Forelimb muscle (tissue), 1 donor: ENCODE results near the gene SPDYE2B. TPM values are rescaled to one million over a fixed set of nuclear protein-coding genes. Genes with fewer than 3 reads are reported as not detected.
"Not testable (repeated sequence)": the region's sequence is repeated elsewhere in the genome, so short reads cannot be mapped to it uniquely, and the experiment has no call there.

Experiments
- DNase-seq: peaks from one replicate; pipeline ENCODE4 v3.0.0-alpha.2; 2013; ENCODE audit warnings: low read depth
- polyA plus RNA-seq: library from polyadenylated mRNA; unstranded; fragments of 120-200 nt; gene quantifications from one replicate; pipeline ENCODE4 v1.2.1, GENCODE V29; 2013; ENCODE audit not compliant: insufficient read length

Gene SPDYE2B
- polyA plus RNA-seq, 1 donor = 2.7 TPM

DNA sequence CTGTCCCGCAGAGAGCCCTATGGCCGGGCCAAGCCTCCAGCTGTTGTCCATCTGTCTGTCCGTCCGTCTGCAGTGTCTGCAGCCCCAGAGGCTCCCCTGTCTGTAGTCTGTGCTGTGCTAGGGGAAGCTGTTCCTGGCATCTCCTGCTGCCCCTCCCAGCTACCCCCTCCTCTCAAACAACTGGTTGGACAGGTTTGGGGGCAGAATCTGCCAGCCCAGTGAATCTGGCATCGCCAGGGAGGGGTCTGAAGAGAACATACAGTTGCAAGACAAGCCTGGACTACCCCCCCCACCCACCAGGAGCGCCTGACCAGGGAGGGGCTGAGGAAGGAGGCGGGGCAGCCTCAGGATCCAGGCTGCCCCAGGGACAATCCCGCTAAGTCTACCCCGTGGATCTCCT is 7.4 kb upstream of the SPDYE2B start, which contains the start of gene UPK3BL1:
Gene UPK3BL1 (minus strand): TSS at position 101 of the 400 bp plus-strand sequence. CDS start 50 bp downstream, at position 51.
- not testable (repeated sequence) for DNase-seq

DNA sequence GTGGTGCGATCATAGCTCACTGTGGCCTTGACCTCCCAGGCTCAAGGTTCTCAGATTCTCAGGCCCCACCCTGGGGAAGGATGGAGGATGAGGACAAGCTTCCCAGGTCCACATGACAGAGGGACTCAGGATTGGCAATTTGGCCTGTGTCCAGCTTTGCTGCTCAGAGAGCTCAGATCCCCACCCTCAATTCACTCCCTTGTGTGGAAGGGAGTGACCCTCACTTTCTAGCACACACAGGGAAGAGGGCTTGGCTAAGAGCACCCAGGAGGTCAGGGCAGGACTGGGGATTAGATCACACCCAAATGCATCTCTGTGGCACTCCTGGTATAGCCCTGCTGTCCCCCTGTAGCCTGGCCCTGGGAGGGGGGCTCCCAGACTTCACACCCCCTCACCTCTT is 6.7 kb upstream of the SPDYE2B start:
- DNase-seq = not testable (repeated sequence)

DNA sequence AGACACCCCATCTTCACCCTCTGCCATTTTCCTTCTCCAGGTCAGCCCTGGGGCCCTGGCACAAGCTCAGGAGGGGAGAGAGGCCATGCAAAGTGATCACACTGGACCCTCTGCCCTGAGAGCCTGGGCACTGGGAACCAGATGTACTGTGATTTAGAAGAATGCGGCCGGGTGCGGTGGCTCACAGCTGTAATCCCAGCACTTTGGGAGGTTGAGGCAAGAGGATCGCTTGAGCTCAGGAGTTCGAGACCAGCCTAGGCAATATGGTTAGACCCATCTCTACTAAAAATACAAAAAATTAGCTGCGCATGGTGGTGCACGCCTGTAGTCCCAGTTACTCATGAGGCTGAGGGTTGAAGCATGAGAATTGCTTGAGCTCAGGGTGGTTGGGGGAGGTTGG is 2.3 kb upstream of the SPDYE2B start:
- DNase-seq = not testable (repeated sequence)

DNA sequence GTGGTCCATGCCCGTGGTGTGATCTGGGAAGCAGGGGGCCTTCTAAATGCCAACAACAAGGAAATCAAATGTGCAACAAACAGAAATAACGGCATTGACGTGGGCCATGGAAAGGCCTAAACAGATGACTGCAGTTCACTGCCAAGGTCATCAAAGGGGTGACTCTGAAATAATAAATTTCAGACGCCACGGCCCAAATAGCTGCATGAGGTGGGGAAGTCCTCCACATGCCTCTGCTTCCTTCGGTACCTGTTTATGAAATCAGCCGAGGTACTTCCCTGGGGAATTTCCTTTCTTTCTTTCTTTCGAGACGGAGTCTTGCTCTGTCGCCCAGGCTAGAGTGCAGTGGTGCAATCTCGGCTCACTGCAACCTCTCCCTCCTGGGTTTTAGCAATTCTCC is 14.6 kb downstream of the SPDYE2B start:
- DNase-seq = not testable (repeated sequence)

DNA sequence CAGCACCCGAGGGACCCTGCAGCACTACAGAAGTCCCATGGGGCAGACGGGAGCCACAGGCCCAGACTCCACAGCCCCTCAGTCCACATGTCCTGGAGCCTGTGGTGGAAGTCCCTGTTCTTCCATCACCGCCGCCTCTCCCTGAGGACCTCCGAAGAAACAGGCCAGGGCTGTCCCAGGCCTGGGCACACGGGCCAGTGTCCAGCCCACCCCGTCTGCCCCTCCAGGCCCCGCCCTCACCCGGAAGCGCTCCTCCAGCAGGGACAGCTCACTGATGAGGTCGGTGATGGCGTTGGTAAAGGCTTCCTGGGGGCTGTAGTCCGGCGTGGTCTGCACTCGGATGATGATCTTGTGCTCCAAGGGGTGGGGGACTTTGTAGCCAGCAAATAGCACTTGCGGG is 16.7 kb downstream of the SPDYE2B start:
- not testable (repeated sequence) for DNase-seq

DNA sequence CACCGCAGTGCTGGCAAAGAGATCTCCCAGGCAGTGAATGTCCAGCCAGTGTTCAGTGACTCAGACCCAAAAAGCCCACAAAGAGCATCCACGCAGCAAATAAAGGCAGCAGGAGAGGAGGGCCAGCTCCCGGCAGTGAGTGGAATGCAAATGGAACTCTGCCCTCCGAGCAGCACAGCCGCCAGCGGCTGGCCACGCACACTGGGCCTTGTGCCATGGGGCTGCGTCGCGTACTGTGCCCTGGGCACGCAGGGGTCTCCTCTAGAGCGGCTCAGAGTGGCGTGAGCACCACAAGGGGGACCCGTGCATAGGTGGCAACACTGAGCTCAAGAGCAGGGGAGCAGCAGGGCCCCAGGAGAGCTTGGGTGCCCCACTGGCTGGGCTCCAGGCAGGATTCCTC is 17.4 kb downstream of the SPDYE2B start:
- not testable (repeated sequence) for DNase-seq

DNA sequence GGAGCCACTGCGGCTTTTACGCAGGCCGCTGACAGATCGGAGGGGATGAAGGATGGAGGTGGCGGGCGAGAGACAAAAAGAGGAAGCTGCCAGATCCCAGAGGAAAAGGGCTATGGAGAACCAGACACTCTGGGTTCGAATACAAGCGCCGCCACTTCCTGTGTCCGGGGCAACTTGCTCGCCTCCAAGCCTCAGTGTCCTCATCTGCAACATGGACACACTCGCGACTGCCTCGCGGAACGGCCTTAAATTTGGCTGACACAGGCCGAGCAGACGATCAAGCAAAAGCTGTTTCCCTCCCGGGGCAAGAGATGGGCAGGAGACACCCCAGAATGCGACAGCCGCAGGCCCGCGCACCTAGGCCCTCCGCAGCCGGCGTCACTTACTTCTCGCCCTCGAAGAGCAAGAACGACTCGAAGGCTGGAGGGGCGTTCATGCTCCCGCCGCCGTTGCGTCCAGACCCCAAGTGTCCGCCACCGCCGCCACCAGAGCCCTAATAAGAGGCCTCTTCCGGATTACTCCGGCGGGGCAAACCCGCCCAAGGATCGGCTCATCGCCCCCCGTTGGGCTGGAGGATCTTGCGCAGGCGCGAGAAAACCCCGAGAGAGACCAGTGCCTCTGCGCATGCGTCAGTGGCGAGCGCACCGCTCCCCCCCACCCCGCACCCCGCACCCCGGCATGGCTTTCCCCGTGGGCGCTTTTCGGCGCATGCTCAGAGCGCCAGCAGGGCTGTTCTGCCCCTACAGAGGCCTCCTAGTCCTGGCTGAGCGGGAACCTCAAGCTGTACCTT is 21.2 kb downstream of the SPDYE2B start, which contains the start of gene POLR2J2:
Gene POLR2J2 (minus strand): TSS at position 498 of the 790 bp plus-strand sequence. CDS start 62 bp downstream, at position 436.
- peak; percentile 55 for DNase-seq

DNA sequence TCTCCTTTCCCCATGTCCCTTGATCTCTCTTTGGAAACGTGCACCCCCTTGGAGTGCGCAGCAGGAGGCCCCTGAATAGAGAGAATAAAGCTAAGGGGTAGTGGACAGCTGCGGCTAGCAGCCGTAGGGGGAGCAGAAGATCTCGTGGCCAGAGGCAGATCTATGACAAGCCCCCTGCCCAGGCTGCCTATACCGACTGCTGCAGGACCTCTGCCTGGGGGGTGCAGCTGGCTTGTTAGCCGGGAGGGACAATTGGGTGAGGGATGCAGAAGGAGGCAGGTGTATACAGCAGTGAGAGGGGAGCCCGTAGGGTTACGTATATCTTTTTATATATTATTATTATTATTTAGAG is 21.8 kb downstream of the SPDYE2B start:
- DNase-seq = not testable (repeated sequence)

DNA sequence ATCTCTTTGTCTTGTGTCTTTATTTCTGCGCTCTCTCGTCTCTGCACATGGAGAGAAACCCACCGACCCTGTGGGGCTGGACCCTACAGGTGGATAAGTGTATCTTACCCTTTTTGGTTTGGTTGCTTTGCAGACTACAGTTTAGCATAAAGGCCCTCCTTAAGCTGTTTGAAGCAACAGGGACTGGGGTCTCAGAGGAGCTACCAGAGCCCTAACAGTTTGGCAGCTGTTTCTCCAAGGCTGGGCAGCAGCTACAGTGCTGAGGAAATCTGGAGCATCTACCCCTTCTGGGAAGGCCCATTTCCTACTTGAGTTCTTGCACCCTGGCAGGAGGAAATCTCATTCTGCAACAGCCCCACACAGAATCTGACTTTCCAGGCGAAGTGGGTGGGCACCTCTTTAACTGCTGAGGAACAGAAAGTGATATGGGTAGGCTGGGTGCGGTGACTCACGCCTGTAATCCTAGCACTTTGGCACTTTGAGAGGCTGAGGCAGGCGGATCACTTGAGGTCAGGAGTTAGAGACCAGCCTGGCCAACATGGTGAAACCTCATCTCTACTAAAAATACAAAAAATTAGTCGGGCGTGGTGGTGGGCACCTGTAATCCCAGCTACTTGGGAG is 23.4 kb downstream of the SPDYE2B start:
- not testable (repeated sequence) for DNase-seq

DNA sequence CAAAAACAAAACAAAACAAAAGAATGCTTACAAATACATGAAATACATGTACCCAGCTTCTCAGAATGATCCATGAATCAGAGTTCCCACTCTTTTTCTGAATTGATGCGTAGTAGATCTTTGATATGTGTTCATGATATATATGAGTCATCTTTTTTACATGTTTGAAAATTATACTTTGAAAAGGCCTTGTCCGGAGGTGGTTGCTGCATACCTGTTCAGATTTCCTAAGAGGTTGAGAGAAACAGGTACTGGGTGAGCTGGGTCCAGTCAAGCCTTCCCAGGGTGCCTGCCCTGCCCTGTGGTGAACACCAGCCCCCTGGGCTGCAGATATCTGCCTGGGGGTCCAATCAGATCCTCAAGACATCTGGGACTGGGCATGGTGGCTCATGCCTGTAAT is 25.4 kb downstream of the SPDYE2B start:
- DNase-seq = not testable (repeated sequence)

DNA sequence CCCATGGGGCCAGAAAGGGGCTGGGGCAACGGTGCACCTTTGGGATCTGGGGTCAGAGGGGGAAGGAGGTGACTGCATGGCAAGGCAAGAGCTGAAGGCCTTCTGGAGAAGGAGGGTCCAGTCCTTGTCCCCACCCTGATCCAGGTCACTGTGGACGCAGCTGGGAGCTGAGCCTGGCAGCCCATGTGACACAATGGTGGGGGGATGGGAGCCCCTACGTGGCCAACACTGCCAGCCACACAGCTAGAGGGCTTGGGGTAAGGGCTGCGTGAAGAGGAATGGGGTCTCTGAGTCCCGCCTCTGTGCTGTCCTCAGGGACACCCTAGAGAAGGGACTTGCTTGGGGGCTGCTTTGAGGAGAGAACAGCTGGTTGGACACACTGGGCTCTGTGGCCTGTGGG is 30.7 kb downstream of the SPDYE2B start:
- not testable (repeated sequence) for DNase-seq

DNA sequence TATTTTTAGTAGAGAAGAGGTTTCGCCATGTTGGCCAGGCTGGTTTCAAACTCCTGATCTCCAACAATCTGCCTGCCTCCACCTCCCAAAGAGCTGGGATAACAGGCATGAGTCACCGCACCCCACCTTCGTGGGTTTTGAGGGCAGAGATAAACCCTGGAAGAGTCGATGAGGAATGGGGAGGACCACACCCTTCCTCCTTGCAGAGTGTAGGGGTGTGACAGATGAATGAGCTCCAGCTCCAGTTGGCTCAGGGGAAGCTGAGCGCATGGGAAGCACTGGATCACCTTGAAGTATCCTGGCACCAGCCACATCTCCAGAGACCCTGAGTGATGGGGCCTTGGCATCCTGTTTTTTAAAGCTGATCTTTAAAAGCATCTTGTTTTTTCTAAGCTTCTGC is 32.4 kb downstream of the SPDYE2B start:
- DNase-seq = not testable (repeated sequence)

DNA sequence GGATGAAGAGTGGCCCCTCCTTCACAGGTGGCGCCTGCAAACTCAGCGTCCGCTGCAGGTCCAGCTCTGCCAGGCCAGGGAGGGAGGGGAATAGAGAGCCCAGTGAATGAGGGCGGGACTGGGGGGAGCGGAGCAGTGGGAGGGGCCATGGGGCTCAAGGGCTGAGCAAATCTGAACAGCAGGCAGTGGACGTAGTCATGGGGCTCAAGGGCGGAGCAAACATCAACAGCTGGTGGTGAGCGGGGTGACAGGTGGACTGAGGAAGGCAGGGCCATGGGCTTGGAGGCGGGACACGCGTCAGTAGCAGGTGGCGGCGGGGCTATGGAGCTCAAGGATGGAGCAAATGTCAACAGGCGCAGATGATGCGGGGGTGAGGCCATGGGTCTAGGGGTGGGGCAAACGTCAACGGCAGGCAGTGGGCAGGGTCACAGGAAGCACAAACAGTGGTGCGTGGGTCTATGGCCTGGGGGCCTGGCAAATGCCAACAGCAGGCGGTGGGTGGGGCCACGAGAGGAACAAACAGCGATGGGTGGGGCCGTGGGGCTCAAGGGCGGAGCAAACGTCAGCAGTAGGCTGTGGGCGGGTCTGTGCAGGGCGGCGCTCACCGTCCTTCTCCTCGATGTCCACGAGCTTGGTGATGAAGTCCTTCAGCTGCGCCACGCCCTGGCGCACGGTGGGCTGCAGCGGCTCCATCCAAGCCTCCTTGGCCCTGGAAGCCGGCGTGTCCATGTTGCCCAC is 38.3 kb downstream of the SPDYE2B start:
- DNase-seq = not testable (repeated sequence)

DNA sequence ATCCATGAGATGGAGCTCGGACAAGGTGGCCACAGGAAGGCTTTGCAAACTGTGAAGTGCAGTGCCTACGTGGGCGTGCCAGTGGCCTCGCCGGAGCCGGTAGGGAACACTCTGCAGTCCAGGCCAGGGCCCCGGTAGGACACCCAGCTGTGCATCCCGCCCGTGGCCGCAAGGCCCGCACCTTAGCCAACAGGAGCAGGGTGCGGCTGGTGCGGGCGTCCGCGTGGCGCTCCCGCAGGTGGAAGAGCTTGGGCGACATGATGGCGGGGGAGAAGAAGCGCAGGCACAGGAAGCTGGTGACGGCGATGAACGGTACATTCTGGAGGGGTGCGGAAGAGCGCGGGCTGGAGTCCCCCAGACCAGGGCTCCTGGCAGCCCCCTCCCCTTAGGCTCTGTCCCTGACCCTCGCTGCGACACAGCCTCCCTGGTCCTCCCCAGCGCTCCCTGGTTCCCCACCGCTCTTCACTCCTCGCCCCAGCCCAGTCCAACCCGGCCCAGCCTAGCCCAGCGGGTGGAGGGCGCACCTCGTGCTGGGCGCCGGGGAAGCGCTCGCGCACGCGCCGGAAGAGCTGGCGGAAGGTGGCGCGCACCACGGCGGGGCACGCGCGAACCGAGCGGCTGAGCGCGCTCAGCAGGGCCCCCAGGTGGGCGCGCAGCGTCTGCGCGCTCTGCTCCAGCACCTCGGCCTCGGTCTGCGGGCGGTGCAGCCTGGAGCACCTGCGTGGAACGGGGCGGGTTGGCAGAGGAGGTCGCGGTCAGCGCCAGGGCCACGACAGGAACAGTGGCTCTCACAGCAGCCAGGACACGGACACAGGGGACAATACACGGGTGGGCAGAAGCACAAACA is 39.5 kb downstream of the SPDYE2B start:
- not testable (repeated sequence) for DNase-seq

DNA sequence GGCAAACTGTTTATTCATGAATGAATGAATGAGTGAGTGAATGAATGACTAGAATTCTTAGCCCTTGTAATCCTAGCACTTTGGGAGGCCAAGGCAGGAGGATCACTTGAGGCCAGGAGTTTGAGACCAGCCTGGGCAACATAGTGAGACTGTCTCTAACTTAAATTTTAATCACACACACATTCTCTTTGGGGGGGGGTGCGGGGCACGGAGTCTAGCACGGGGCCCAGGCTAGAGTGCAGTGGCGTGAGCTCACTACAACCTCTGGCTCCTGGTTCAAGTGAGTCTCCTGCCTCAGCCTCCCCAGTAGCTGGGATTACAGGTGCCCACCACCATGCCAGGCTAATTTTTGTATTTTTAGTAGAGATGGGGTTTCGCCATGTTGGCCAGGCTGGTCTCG is 40.5 kb downstream of the SPDYE2B start:
- DNase-seq = not testable (repeated sequence)

DNA sequence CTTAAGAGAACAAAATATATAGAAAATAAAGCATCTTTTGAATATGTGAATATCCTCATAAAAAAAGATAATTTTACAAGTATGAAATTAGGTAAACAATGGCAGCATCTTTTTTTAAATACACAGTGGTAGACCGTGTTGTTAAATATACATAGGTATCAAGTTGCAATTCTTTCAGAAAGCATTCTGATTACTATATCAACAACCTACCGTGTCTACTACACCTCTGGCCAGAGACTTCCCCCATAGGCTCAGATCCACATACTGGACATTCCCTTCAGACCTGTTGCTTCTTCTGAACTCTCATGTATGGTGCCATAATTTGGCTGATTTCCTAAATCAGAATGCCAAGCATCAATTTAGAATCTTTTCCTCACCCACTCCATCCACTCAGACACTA is 43.9 kb downstream of the SPDYE2B start:
- not testable (repeated sequence) for DNase-seq

DNA sequence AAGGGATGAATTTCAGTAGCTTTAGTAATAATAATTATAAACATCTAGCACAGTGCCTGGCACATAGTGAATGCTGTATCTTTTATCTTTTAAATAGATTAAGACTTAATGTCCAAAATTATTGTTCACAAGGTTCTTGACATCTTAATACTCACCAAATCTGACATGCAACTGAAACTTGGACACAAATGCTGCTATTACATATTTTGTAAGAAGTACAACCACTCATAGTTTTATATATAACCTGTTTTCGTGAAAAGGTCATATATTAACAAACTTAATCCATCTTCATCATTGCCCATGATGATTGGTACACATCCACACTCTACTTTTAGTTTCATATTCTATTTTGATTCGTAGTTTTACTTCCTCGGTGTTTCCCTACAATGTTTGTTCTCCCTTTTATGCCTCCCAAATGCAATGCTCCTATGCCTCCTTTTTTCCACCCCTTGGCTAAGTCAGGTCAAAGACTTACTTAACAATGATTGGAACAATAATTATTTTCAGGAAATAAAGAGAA is 45.0 kb downstream of the SPDYE2B start:
- DNase-seq = not testable (repeated sequence)

DNA sequence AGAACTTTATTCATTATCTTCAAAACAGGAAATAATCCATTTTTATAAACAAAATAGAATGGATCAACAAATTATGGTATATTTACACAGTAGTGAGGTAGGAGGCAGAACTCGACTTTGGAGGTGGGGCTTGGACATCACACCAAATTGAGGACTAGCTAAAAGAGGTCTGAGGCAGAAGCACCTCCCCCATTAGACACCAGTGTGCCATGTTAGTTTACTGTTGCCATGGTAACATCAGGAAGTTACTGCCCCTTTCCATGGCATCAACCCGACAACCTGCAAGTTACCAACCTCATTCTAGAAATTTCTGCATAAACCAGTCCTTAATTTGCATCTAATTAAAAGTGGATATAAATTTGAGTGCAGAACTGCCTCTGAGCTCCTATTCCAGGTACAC is 45.9 kb downstream of the SPDYE2B start:
- not testable (repeated sequence) for DNase-seq

DNA sequence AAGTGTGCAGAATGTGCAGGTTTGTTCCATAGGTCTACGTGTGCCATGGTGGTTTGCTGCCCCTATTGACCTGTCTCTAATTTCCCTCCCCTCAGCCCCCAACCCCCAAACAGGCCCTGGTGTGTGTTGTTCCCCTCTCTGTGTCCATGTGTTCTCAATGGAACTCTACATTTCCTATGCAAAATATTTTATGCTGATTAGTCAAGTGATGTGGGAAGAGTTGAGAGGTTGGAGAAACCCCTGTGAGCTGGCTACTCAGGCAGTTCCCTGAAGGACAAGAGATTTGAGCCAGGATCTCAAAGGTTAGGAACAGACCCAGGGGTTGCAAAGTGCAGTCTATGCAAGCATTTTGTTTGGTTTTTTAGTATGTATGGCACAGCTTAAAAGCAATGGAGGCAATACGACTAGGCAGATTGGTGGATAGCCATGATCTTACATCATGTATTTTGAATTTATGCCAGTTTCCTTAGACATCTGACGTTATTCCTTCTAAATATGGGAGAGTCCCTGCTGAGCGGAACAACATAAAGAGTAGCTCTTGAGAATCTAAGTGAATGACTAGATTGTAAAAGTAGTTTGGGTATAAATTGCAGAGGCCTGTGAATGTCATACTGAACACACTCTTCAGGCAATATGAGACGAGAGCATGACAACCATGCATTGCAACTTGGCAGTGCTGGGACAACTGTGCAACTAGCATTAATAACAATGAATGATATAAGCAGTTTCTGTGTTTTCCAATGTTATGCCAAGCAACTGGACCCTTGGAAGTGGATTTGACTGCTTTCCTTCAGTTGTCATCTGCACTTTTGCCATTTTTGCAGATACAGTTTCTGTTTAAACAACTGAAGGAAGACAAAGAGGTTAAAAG is 47.8 kb downstream of the SPDYE2B start:
- not testable (repeated sequence) for DNase-seq
